ENCODE data around the gene HSPB6.
"Not testable (repeated sequence)": the region's sequence is repeated elsewhere in the genome, so short reads cannot be mapped to it uniquely, and the experiment has no call there.

HSPB6 gene

GRCh38 chr19:35756377-35757230 is at the start of gene HSPB6:
TSS of gene HSPB6 (minus strand) at chr19:35757029. CDS start at chr19:35757008, 21 bp downstream.
- no peak for FAIRE-seq

- FAIRE-seq, result no peak
Observed at GRCh38 chr19:35806597-35806996, 49.8 kb upstream of the HSPB6 start.

- FAIRE-seq, result no peak
Observed at GRCh38 chr19:35805526-35806102, 48.8 kb upstream of the HSPB6 start.

- FAIRE-seq, result no peak
Observed at GRCh38 chr19:35801828-35802227, 45.0 kb upstream of the HSPB6 start.

GRCh38 chr19:35797663-35798062 is 40.8 kb upstream of the HSPB6 start:
- no peak for FAIRE-seq

- no peak for FAIRE-seq
Observed at GRCh38 chr19:35796645-35797542, 40.1 kb upstream of the HSPB6 start.

GRCh38 chr19:35795564-35795963 is 38.7 kb upstream of the HSPB6 start:
- not testable (repeated sequence) for FAIRE-seq

- FAIRE-seq, result no peak
Observed at GRCh38 chr19:35793381-35794165, 36.7 kb upstream of the HSPB6 start.

GRCh38 chr19:35792888-35793287 is 36.1 kb upstream of the HSPB6 start:
- FAIRE-seq, result no peak

- FAIRE-seq, result no peak
Observed at GRCh38 chr19:35792312-35792711, 35.5 kb upstream of the HSPB6 start.

GRCh38 chr19:35791814-35792279 is 35.0 kb upstream of the HSPB6 start:
- FAIRE-seq, result no peak

- FAIRE-seq, result no peak
Observed at GRCh38 chr19:35790981-35791813, 34.4 kb upstream of the HSPB6 start.

GRCh38 chr19:35789978-35790944 is 33.4 kb upstream of the HSPB6 start:
- no peak for FAIRE-seq

- no peak for FAIRE-seq
Observed at GRCh38 chr19:35789195-35789977, 32.6 kb upstream of the HSPB6 start.

- no peak for FAIRE-seq
Observed at GRCh38 chr19:35788205-35788960, 31.6 kb upstream of the HSPB6 start.

GRCh38 chr19:35787227-35787799 is 30.5 kb upstream of the HSPB6 start:
- FAIRE-seq, result no peak

- FAIRE-seq, result no peak
Observed at GRCh38 chr19:35786299-35787160, 29.7 kb upstream of the HSPB6 start.

All from endometrium (tissue), 2 donors.